Esophagus squamous epithelium (tissue), 4 donors: Measurements from ENCODE around the gene KCNG2.

Experiments
- CTCF ChIP-seq, 6 experiments: fragments of 450-650 bp in 4 of 6; fragments of 200-600 bp in 2 of 6; sonication (generic) in 2 of 6; IDR thresholded peaks; one replicate each; pipeline ENCODE4 v1.5.1; 2016 to 2019; ENCODE audit warnings: antibody characterized with exemption in 6 of 6, mild to moderate bottlenecking in 4 of 6, moderate library complexity in 4 of 6
- POLR2A ChIP-seq, 4 donors: fragments of 450-650 bp; IDR thresholded peaks; one replicate each; pipeline ENCODE4 v1.6.1; 2017; ENCODE audit warnings: antibody characterized with exemption in 4 of 4, mild to moderate bottlenecking in 4 of 4, moderate library complexity in 3 of 4

DNA sequence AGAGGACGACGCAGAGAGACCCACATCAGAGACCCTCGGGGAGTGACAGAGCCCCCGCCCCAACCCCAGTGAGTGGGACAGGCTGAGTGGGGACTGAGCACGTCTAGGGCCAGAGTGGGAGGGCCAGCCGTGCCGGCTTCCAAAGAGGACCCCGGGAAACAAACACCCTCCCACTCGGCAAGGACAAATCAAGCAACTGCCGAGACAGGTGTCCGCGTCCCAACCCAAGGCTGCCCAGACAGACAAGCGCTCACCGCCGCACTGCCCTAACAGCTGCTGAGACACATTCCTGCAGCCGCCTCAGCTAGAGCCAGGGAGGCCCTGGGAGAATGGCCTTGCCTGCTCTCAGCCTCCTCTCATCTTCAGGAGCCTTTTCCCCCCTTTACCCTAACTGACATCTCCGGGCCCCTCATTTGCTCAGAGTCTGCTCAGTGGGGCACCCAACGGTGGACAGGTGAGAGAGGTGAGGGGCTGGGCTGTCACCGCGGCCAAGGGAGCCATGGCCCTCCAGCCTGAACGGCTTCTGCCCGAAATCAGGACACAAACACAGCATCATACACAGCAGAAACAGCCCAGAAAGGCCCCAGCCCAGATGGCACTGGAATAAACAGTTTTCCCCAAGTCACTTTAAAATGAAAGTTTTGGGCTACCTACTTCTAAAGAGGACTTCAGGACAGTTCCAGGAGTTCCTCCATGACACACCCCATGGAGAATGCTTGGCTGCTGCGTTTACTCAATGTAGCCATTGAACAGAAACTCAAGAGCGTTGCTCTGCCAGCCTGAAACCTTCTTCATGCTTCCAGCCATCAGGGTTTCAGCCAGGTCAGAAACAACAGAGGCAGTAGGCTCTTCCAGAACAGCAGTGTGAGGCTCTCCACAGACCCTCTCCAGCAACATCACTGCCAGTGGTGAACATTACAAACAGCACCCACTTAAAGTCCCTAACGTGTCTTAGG, 130.1 kb downstream of the KCNG2 start:
- TF ChIP-seq CTCF (IDR thresholded peaks at IDR 0.05) (no peak), POLR2A (IDR thresholded peaks at IDR 0.05) (no peak)
